Subcutaneous adipose tissue (tissue), 4 donors: Measurements from ENCODE around the gene STMND1. TPM values are rescaled to one million over a fixed set of nuclear protein-coding genes. Genes with fewer than 3 reads are reported as not detected.

ENCODE experiments used
- CTCF ChIP-seq: fragments of 450-650 bp; IDR thresholded peaks from one replicate; pipeline ENCODE4 v1.5.1; 2016; ENCODE audit warnings: low read depth, mild to moderate bottlenecking, control low read depth, antibody characterized with exemption, moderate library complexity
- total RNA-seq, 4 donors: library from RNA; depleted of rRNA; stranded (reverse); fragments of >200 nt; gene quantifications; one replicate each; pipeline ENCODE4 v1.1.0, GENCODE V29; 2016

Gene STMND1
- total RNA-seq, 4 donors from 2014 or later, result not detected

- TF ChIP-seq CTCF, result no peak
Measured at GRCh38 chr6:17179530-17180073, 77.8 kb downstream of the STMND1 start.

Other genes with a start within 250 kb of the STMND1 start
- gene RBM24, start 179.3 kb downstream of the STMND1 start, total RNA-seq, result 1 to 10 TPM in 1 of 4 donors, under 1 TPM in 3; 0.34 to 4.1 (median 0.55) TPM